Panc1 (cell line): ENCODE measurements around the gene DCC.

Source experiments
- POLR2AphosphoS5 ChIP-seq: IDR thresholded peaks from 2 replicates; pipeline ENCODE4 v1.6.1; 2012; ENCODE audit warnings: mild to moderate bottlenecking, low read depth, low read length, moderate library complexity
- SIN3A ChIP-seq: IDR thresholded peaks from 2 replicates; pipeline ENCODE4 v1.6.1; 2012; ENCODE audit warnings: low read depth, mild to moderate bottlenecking, low read length, moderate library complexity, borderline replicate concordance; ENCODE audit not compliant: insufficient read depth
- TCF7L2 ChIP-seq: IDR thresholded peaks from 2 replicates; pipeline ENCODE4 v1.6.1; 2011; ENCODE audit warnings: mild to moderate bottlenecking, low read depth, low read length, inconsistent platforms
- TF ChIP-seq, protein P1 (sequence below): fragments of 450-650 bp; IDR thresholded peaks from 2 replicates; pipeline ENCODE4 v1.5.1; 2017; ENCODE audit warnings: mild to moderate bottlenecking
- TF ChIP-seq, protein P2 (sequence below), 2 experiments: IDR thresholded peaks; 2 replicates each; pipeline ENCODE4 v1.6.1; 2011 to 2012; ENCODE audit warnings: low read depth in 2 of 2, control low read depth in 1 of 2, low read length in 1 of 2, mild to moderate bottlenecking in 1 of 2, moderate library complexity in 1 of 2; ENCODE audit not compliant: insufficient read depth in 1 of 2

DNA sequence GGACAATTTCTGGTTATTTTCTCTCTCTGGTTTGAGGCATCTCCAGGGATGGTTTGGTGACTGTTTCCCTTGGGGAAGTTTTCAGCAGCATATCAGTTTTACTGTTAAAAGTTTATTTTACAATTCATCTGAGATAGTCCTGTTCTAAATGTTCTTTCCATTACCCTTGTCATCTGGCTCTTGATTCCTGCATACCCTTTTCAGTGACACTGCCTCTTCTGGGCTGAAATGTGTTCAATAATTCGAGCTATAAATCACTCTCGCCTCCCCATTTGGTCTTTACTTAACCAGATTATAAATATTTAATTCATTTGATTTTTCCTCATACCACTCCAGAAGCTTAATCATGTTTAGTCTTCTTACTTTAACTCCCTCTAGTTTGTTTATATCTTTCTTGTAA lies 9.5 kb downstream of the DCC start:
- TF ChIP-seq, protein P1, sequence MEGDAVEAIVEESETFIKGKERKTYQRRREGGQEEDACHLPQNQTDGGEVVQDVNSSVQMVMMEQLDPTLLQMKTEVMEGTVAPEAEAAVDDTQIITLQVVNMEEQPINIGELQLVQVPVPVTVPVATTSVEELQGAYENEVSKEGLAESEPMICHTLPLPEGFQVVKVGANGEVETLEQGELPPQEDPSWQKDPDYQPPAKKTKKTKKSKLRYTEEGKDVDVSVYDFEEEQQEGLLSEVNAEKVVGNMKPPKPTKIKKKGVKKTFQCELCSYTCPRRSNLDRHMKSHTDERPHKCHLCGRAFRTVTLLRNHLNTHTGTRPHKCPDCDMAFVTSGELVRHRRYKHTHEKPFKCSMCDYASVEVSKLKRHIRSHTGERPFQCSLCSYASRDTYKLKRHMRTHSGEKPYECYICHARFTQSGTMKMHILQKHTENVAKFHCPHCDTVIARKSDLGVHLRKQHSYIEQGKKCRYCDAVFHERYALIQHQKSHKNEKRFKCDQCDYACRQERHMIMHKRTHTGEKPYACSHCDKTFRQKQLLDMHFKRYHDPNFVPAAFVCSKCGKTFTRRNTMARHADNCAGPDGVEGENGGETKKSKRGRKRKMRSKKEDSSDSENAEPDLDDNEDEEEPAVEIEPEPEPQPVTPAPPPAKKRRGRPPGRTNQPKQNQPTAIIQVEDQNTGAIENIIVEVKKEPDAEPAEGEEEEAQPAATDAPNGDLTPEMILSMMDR, result no peak
- TF ChIP-seq, protein P2, sequence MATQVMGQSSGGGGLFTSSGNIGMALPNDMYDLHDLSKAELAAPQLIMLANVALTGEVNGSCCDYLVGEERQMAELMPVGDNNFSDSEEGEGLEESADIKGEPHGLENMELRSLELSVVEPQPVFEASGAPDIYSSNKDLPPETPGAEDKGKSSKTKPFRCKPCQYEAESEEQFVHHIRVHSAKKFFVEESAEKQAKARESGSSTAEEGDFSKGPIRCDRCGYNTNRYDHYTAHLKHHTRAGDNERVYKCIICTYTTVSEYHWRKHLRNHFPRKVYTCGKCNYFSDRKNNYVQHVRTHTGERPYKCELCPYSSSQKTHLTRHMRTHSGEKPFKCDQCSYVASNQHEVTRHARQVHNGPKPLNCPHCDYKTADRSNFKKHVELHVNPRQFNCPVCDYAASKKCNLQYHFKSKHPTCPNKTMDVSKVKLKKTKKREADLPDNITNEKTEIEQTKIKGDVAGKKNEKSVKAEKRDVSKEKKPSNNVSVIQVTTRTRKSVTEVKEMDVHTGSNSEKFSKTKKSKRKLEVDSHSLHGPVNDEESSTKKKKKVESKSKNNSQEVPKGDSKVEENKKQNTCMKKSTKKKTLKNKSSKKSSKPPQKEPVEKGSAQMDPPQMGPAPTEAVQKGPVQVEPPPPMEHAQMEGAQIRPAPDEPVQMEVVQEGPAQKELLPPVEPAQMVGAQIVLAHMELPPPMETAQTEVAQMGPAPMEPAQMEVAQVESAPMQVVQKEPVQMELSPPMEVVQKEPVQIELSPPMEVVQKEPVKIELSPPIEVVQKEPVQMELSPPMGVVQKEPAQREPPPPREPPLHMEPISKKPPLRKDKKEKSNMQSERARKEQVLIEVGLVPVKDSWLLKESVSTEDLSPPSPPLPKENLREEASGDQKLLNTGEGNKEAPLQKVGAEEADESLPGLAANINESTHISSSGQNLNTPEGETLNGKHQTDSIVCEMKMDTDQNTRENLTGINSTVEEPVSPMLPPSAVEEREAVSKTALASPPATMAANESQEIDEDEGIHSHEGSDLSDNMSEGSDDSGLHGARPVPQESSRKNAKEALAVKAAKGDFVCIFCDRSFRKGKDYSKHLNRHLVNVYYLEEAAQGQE (IDR thresholded peaks at IDR 0.05; ENCODE audit: insufficient read depth in 1 of 2, low read depth in 2 of 2, low read length in 1 of 2), result no peak
- TF ChIP-seq POLR2AphosphoS5, result no peak
- no peak for TF ChIP-seq SIN3A
- TF ChIP-seq TCF7L2, result no peak
